Muscle of arm (tissue), 12 donors: ENCODE results near the gene GPX8. TPM values are rescaled to one million over a fixed set of nuclear protein-coding genes. Genes with fewer than 3 reads are reported as not detected.
A peak's percentile ranks its signal among the peaks of the same experiment; 100 is the strongest.

ENCODE experiments used
- DNase-seq: peaks from one replicate; pipeline ENCODE4 v3.0.0-alpha.2; 2013
- polyA plus RNA-seq, 12 donors: library from polyadenylated mRNA; unstranded; fragments of 120-200 nt; gene quantifications; one replicate each; pipeline ENCODE4 v1.2.1, GENCODE V29; 2013; ENCODE audit not compliant: insufficient read length in 12 of 12

Gene GPX8
- polyA plus RNA-seq, 12 donors: 50.7 to 130 (median 77.5) TPM; not detected in 1

- DNase-seq: peak; percentile 92
Observed at GRCh38 chr5:55160493-55161209, 680 bp downstream of the GPX8 start.

DNA sequence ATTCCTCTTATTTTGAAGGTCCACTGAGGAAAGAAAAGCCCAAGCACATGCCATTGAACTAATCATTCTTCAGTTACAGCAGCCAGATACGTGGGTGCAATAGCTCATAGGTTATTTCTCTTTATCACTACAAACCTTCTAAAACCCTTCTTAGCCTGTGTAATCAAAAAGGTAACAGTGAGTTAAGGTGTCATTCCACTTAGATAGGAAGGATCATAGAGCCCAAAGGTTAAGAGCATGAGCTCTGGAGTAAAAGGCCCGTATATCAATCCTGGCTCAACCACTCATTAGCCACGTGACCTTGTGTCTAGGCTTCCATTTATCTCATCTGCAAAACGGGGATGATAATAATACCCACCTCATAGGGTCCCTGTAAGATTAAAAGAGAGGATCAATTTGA is 2.7 kb downstream of the GPX8 start:
- no peak for DNase-seq

DNA sequence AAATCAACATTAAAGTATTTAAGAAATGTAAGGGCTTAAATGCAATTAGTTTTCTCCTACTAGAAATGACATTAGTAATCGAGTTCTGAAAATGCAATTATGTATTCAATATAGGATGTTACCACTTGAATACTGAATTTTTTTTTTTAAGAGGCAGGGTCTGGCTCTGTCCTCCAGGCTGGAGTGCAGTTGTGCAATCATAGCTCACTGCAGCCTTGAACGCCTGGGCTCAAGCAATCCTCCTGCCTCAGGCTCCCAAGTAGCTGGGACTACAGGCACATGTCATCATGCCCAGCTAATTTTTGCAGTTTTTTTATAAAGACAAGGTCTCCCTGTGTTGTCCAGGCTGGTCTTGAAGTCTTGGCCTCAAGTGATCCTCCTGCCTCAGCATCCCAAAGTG is 11.5 kb downstream of the GPX8 start:
- no peak for DNase-seq

DNA sequence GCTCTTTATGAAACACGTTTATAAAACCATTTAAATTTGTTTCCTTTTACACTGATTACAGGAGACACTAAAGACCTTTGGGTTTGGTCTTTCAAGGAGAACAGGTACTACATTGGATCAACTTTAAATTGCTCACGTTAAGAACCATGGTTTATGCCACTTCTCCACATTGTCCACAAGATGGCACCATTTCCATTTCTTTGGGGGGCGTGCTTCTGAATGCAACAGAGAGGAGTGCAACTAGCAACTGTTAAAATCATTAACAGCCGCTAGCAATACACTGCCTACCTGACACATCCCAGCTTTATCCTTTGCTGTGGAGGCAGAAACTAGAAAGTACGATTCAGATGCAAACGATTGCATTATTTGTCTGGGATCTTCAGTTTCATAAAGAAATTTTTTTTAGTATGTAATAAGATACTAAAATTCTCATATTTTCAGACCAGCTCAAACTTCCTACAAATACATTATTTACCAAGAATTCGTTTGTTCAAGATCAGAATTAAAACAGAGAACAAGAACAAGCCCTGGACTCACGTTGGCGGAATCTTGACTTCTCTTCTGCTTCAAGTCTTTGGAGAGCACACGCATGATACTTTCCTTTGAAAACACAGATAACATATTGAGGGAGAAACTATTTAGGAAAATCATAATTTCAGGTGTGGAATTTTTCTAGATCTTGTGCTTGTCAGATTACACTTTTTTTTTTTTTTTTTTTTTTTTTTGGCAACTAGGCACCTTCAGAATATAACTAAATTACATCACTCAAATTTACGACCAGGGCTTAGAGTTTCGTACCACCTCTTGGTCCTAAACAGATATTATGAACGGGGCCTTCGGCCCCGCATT is 12.3 kb downstream of the GPX8 start:
- DNase-seq: peak; percentile 84

- peak; percentile 61 for DNase-seq
Observed at GRCh38 chr5:55172937-55173686, 13.1 kb downstream of the GPX8 start, which contains the start of gene CDC20B. CDC20B (minus strand) TSS chr5:55173177; CDS start chr5:55173000, 177 bp downstream.

- DNase-seq: no peak
Observed at GRCh38 chr5:55173687-55174230, 13.8 kb downstream of the GPX8 start.

GRCh38 chr5:55175781-55176175 is 15.8 kb downstream of the GPX8 start:
- no peak for DNase-seq

DNA sequence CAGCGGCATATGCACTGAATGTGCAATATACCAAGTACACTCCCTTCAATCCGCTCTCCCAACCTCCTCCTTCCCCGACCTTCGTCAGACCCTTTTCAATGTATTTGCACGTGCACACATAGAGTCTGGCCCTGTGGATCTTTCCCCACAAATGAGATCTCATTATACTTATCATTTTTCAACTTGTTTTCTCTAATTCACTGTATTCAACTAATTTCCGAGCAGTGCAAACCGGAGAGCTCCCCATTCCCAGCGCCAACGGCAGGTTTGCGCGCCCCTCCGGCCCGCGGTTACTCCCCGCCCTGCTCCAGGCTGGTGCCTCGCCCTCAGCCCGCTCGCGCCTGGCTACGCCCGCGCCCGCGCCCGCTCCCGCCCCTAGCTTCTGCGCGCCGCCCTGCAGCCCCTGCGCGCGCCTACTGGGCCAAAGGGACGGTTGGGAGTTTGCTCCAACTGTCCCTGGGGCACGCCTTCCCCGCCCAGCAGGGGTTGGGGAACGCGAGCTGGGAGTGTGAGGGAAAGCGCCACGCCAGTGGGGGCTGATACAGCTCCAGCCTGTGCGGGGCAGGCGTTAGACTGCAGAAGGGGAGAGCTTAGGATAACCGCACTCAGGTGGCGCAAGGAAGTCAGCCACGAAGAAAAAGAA is 16.3 kb downstream of the GPX8 start:
- no peak for DNase-seq

- no peak for DNase-seq
Observed at GRCh38 chr5:55177078-55177477, 17.1 kb downstream of the GPX8 start.

GRCh38 chr5:55180016-55180415 is 20.0 kb downstream of the GPX8 start:
- DNase-seq: no peak

DNA sequence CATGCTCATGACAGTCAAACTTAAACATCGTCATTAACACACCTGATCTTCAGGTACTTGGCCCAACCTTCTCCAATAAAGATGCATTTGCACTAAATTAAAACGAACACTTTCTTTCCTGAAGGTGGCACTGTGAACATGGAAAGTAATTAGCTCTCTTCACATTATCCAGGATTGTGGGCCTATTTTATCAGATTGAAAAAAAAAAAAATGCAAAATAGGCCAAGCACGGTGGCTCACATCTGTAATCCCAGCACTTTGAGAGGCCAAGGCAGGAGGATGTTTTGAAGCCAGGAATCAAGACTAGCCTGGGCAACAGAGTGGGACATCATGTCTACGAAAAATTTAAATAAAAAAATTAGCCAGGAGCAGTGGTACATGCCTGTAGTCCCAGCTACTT is 27.4 kb downstream of the GPX8 start:
- DNase-seq: no peak

- DNase-seq: no peak
Observed at GRCh38 chr5:55188656-55189540, 28.9 kb downstream of the GPX8 start.

- DNase-seq: no peak
Observed at GRCh38 chr5:55191165-55191564, 31.2 kb downstream of the GPX8 start.

GRCh38 chr5:55205001-55205400 is 45.0 kb downstream of the GPX8 start:
- no peak for DNase-seq

DNA sequence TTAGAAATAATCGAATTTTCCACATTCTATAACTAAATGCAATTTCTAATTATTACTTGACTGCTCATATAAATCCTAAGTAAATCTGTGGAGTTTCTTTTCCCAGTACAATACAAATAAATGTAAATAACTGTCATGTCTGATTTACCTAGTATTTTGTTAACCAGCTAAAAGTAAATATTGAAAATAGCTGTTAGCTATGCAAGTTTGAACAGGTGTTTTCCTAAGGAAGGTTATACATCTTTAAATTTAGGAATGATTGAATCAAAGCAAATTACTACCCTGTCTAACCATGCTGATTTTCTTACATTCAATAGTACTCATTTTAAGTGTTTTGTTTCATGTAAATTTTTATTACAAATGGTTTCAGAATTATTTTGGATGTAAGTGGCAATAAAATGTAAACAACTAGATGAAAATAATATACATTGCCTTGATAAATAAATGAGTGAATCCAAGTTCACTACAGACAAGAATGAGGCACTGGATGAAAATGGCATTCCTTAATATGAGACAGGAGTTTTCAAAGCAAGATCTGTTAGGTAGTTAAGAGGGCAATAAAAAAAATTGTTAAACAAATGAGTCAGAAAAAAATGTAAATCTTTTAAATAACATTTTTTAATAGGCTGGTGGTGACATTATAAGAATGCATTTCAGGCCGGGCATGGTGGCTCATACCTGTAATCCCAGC is 51.4 kb downstream of the GPX8 start:
- no peak for DNase-seq
